ENCODE measurements around the gene GTSE1. TPM values are rescaled to one million over a fixed set of nuclear protein-coding genes. Genes with fewer than 3 reads are reported as not detected.

Gene GTSE1
- total RNA-seq, 2 donors from 2014 or later: 0.26 TPM; not detected in 1

GRCh38 chr22:46330426-46330825 is 33.8 kb downstream of the GTSE1 start:
- Histone ChIP-seq H3K36me3 (replicated peaks in 1 of 2; ENCODE audit: insufficient read depth in 1 of 2, low read depth in 2 of 2) (no peaks in the 10 kb centered on the region), H3K4me1 (no peaks in the 10 kb centered on the region), H3K4me3 (no peak overlapping the region), H3K27me3 (no peaks in the 10 kb centered on the region), H3K9me3 (no peaks in the 10 kb centered on the region), H3K27ac (no peak overlapping the region)
- no peak for ATAC-seq
- intact Hi-C loops (cut with DNase I): no loop called here
- WGBS, 2 donors: 91 to 100% methylated on average over 4 of the region's 4 CpGs
- no peak for TF ChIP-seq CTCF (IDR thresholded peaks at IDR 0.05)
- no peak for TF ChIP-seq POLR2A (IDR thresholded peaks at IDR 0.05)
- no peak for DNase-seq

- WGBS, 2 donors: 94 to 97% methylated on average over 23 of the region's 23 CpGs
- Histone ChIP-seq H3K36me3 (replicated peaks in 1 of 2; ENCODE audit: insufficient read depth in 1 of 2, low read depth in 2 of 2) (no peaks in the 10 kb centered on the region), H3K27me3 (no peaks in the 10 kb centered on the region), H3K27ac (no peak overlapping the region), H3K4me1 (peaks cover 2% of the 10 kb centered on the region), H3K4me3 (no peak overlapping the region), H3K9me3 (no peaks in the 10 kb centered on the region)
- no peak for TF ChIP-seq POLR2A (IDR thresholded peaks at IDR 0.05)
- DNase-seq (no peak), ATAC-seq (no peak)
- intact Hi-C loops (cut with DNase I): no loop called here
Observed at GRCh38 chr22:46331496-46331895, 34.8 kb downstream of the GTSE1 start.

GRCh38 chr22:46335201-46336118 is 38.8 kb downstream of the GTSE1 start, which contains the start of gene TRMU:
TSS of gene TRMU (plus strand) at chr22:46335714. CDS start at chr22:46335765, 51 bp downstream.
- TF ChIP-seq POLR2A (IDR thresholded peaks at IDR 0.05) (peak; percentile 68 to 83 (median 81)), CTCF (IDR thresholded peaks at IDR 0.05) (no peak)
- Histone ChIP-seq H3K27me3 (no peaks in the 10 kb centered on the region), H3K4me3 (peak within 1 kb of the TSS; percentile 76 to 87), H3K36me3 (replicated peaks in 1 of 2; ENCODE audit: insufficient read depth in 1 of 2, low read depth in 2 of 2) (peaks cover 0 to 13% of the 10 kb centered on the region in 2 donors), H3K4me1 (peaks cover 17% of the 10 kb centered on the region), H3K27ac (peak within 1 kb of the TSS; percentile 65 to 94 (median 86)), H3K9me3 (no peaks in the 10 kb centered on the region)
- DNase-seq (peak; percentile 86 to 88 (median 88)), ATAC-seq (peak; percentile 95)
- intact Hi-C loops (cut with DNase I): no loop called here
- WGBS, 2 donors: 2 to 6% methylated on average over 14 to 81 of the region's 93 CpGs

GRCh38 chr22:46336119-46337078 is 39.7 kb downstream of the GTSE1 start:
- TF ChIP-seq POLR2A (IDR thresholded peaks at IDR 0.05) (no peak), CTCF (IDR thresholded peaks at IDR 0.05) (no peak)
- Histone ChIP-seq H3K4me1 (peaks cover 17% of the 10 kb centered on the region), H3K27me3 (no peaks in the 10 kb centered on the region), H3K9me3 (no peaks in the 10 kb centered on the region), H3K27ac (peak overlapping the region; percentile 65 to 94 (median 86)), H3K36me3 (replicated peaks in 1 of 2; ENCODE audit: insufficient read depth in 1 of 2, low read depth in 2 of 2) (peaks cover 0 to 15% of the 10 kb centered on the region in 2 donors), H3K4me3 (peak overlapping the region; percentile 76 to 87)
- WGBS, 2 donors: 5 to 6% methylated on average over 17 to 40 of the region's 42 CpGs
- intact Hi-C loops (cut with DNase I): no loop called here
- ATAC-seq (peak; percentile 38), DNase-seq (peak; percentile 30 to 58 (median 48))

- H3K9me3 ChIP-seq: no peaks in the 10 kb centered on the region
- intact Hi-C loops (cut with DNase I): no loop called here
- DNase-seq (no peak), ATAC-seq (no peak)
- no peak overlapping the region for H3K4me3 ChIP-seq
- no peak for TF ChIP-seq CTCF (IDR thresholded peaks at IDR 0.05)
- no peak for TF ChIP-seq POLR2A (IDR thresholded peaks at IDR 0.05)
- peaks cover 17% of the 10 kb centered on the region for H3K4me1 ChIP-seq
- peaks cover 0 to 18% of the 10 kb centered on the region in 2 donors for H3K36me3 ChIP-seq (replicated peaks in 1 of 2; ENCODE audit: insufficient read depth in 1 of 2, low read depth in 2 of 2)
- 37 to 43% methylated on average over 2 to 9 of the region's 9 CpGs for WGBS, 2 donors
- no peaks in the 10 kb centered on the region for H3K27me3 ChIP-seq
- H3K27ac ChIP-seq: no peak overlapping the region
Observed at GRCh38 chr22:46337870-46338269, 41.2 kb downstream of the GTSE1 start.
